Lower lobe of right lung (tissue), 2 donors: ENCODE measurements around the gene TNXB. TPM values are rescaled to one million over a fixed set of nuclear protein-coding genes. Genes with fewer than 3 reads are reported as not detected.
A peak's percentile ranks its signal among the peaks of the same experiment; 100 is the strongest.
"Not testable (repeated sequence)": the region's sequence is repeated elsewhere in the genome, so short reads cannot be mapped to it uniquely, and the experiment has no call there.

Experiments
- ATAC-seq, 2 donors: fragments of 200-7000 bp; cut with Tn5 transposase; one replicate each; pipeline ENCODE4 v1.9.1; 2020 to 2022; ENCODE audit warnings: mild to moderate bottlenecking in 2 of 2, moderate library complexity in 2 of 2
- DNase-seq: peaks from one replicate; pipeline ENCODE4 v3.0.0-alpha.2; 2020
- H3K27ac ChIP-seq: fragments of 200-600 bp; one replicate; pipeline ENCODE4 v1.8.0; 2022
- H3K27me3 ChIP-seq: fragments of 200-600 bp; one replicate; pipeline ENCODE4 v1.8.0; 2022; ENCODE audit warnings: low read depth
- H3K36me3 ChIP-seq: fragments of 200-600 bp; one replicate; pipeline ENCODE4 v1.8.0; 2022; ENCODE audit warnings: mild to moderate bottlenecking
- H3K4me1 ChIP-seq: fragments of 200-600 bp; one replicate; pipeline ENCODE4 v1.8.0; 2022
- H3K4me3 ChIP-seq: fragments of 200-600 bp; one replicate; pipeline ENCODE4 v1.8.0; 2022; ENCODE audit warnings: mild to moderate bottlenecking
- H3K9me3 ChIP-seq: fragments of 200-600 bp; one replicate; pipeline ENCODE4 v1.8.0; 2022
- CTCF ChIP-seq: fragments of 200-600 bp; IDR thresholded peaks from one replicate; pipeline ENCODE4 v1.8.0; 2022; ENCODE audit warnings: antibody characterized with exemption, mild to moderate bottlenecking
- intact Hi-C: fragments of 100-400 bp; cut with DNase I; formaldehyde crosslinking; loops from one replicate; pipeline ENCODE4 v1.11.0; 2022
- total RNA-seq: library from RNA; stranded (reverse); fragmentation: NEBNext Ultra II Directional; extraction: Animal tissue kit (Norgen Biotek cat#: 25700); gene quantifications from one replicate; pipeline ENCODE4 v1.2.1, GENCODE V29; 2021
- donor health status: DM: no; HTN: yes; CAD: no; lungs with severe emphysema.

TNXB gene
- total RNA-seq, 1 donor from 2014 or later: 120 TPM

- Histone ChIP-seq H3K9me3 (no peaks in the 10 kb centered on the region), H3K27ac (no peak overlapping the region), H3K4me1 (peaks cover 21% of the 10 kb centered on the region), H3K36me3 (no peaks in the 10 kb centered on the region), H3K27me3 (peaks cover 40% of the 10 kb centered on the region), H3K4me3 (peak overlapping the region; percentile 31)
- intact Hi-C loops: no loop called here
- TF ChIP-seq CTCF: no peak
- ATAC-seq: no peak
- DNase-seq: no peak
Measured at GRCh38 chr6:32149092-32149755, 40.1 kb upstream of the TNXB start.

DNA sequence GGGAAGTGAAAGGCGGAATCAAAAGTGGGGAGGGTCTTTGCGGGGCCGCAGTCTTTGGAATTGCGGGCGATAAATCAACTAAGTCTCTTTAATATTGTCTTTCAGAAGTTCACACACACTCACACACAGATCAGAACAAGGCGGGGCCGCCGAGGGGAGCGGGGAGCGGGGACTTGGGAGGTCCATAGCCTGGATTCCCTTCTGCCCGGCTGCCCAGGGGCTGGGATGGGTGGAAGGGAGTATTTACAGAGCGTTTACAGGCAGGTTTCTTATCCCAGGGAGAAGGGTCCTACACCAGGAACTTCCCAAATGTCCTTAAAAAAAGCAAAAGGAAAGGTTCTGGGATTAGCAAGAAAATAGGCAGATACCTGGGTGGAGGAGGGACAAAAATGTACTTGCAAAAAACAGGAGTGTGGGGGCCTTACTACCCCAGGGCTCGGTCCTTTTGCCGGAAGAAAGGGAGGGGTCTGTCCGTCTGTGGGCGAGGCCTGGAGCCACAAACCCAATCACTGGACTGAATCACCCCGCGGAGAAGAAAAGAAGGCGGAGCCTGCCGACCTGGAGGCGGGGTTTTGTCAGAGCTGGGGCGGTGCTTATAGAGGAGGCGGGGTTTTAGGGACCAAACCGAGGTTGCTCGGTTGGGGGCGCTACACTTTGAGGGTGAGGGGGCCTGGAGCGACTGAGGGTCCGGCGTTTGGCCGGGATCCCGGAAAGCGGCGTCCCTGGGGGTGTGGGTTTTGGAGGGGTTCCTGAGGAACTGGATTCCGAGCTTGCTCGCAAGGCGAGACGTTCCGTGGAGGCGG, 39.4 kb upstream of the TNXB start:
- ATAC-seq (peak; percentile 54 to 61), DNase-seq (peak; percentile 74)
- intact Hi-C loops: no loop called here
- peaks cover 40% of the 10 kb centered on the region for H3K27me3 ChIP-seq
- H3K9me3 ChIP-seq: no peaks in the 10 kb centered on the region
- H3K4me1 ChIP-seq: peaks cover 15% of the 10 kb centered on the region
- H3K4me3 ChIP-seq: peak overlapping the region; percentile 31
- no peaks in the 10 kb centered on the region for H3K36me3 ChIP-seq
- peak; percentile 13 for TF ChIP-seq CTCF
- no peak overlapping the region for H3K27ac ChIP-seq

DNA sequence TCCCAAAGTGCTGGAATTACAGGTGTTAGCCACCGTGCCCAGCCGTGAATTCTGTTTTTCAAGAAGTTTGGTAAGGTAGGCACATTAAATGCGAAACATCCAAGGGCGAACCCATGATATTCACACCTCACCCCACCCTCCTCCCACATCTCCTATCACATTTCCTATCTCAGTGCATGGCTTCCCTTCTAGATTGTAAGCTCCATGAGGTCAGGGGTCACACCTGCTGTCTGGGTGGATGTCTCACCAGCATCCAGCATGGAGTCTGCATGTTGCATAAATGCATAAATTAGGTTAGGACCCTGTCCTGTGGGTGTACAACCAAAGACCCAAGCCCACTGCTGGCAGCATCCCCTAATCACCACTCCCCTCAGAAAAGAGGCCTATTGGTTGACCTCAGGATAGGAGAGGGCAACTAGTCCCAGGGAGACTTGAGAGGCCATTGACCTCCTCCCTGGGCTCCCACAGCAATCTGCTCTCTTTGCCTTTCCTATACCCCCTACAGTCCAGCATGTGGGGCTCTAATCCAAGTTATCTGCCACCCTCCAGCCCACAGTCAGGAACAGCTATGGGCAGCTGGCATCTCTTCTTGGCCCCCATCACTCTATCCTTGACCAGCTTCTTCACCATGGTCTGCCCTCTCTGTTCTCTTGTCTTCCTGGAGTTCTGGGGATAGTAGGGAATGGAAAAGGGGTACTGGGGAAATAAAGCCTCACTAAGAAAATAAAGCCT, 38.4 kb upstream of the TNXB start:
- peaks cover 34% of the 10 kb centered on the region for H3K27me3 ChIP-seq
- no peak for DNase-seq

GRCh38 chr6:32146687-32147086, 37.5 kb upstream of the TNXB start:
- no peak for DNase-seq
- Histone ChIP-seq H3K27ac (no peak overlapping the region), H3K36me3 (no peaks in the 10 kb centered on the region), H3K27me3 (peaks cover 38% of the 10 kb centered on the region), H3K4me3 (no peak overlapping the region), H3K9me3 (no peaks in the 10 kb centered on the region), H3K4me1 (no peaks in the 10 kb centered on the region)
- intact Hi-C loops: no loop called here
- ATAC-seq: no peak
- no peak for TF ChIP-seq CTCF

More for the DNA sequence above, 38.4 kb upstream of the TNXB start:
- Histone ChIP-seq H3K4me3 (no peak overlapping the region), H3K27ac (no peak overlapping the region), H3K36me3 (no peaks in the 10 kb centered on the region), H3K9me3 (no peaks in the 10 kb centered on the region), H3K4me1 (peaks cover 6% of the 10 kb centered on the region)
- ATAC-seq: peak in 1 of 2 donors; percentile 17
- TF ChIP-seq CTCF: no peak
- intact Hi-C loops: no loop called here

DNA sequence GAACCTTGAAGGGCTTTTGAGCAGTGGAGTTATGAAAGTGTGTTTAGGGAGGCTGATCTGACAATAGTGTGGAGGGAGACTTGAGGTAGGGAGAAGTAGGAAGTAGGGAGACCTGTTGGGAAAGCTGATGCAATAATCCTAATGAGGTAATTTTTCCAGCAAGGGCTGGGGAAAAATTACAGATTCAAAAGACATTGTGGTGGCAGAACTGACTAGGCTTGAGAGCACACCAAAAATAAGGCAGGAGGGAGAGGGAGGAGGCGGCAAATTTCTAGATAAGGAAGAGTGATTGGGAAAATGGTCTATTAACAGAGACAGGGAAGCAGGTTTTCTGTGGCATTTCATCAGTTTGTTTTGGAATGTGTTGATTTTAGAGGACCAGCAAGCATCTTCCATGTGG, 37.1 kb upstream of the TNXB start:
- H3K27me3 ChIP-seq: peaks cover 39% of the 10 kb centered on the region

DNA sequence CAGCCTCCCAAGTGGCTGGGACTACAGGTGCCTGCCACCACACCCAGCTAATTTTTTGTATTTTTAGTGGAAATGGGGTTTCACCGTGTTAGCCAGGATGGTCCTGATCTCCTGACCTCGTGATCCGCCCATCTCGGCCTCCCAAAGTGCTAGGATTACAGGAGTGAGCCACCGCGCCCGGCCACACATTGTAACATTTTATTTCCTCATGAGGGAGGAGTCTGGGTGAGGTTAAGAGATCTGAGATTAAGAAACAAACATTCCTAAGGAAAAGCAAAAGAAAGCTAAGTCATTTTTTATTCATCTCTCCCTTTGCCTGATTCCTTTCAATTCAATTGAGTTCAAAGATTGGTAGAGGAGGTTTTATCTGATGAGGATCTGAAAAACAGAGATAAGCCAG, 35.1 kb upstream of the TNXB start:
- peaks cover 25% of the 10 kb centered on the region for H3K27me3 ChIP-seq
- intact Hi-C loops, H3K9me3 ChIP-seq, H3K27ac ChIP-seq, H3K4me1 ChIP-seq, DNase-seq, H3K4me3 ChIP-seq, ATAC-seq, H3K36me3 ChIP-seq: not testable (repeated sequence)

More for the DNA sequence above, 37.1 kb upstream of the TNXB start:
- ATAC-seq: no peak
- H3K9me3 ChIP-seq: no peaks in the 10 kb centered on the region
- no peak overlapping the region for H3K27ac ChIP-seq
- no peak for TF ChIP-seq CTCF
- intact Hi-C loops: no loop called here
- H3K36me3 ChIP-seq: no peaks in the 10 kb centered on the region
- no peaks in the 10 kb centered on the region for H3K4me1 ChIP-seq
- no peak for DNase-seq
- no peak overlapping the region for H3K4me3 ChIP-seq
